ENCODE measurements around the gene FBLN5.
"Not testable (repeated sequence)": the region's sequence is repeated elsewhere in the genome, so short reads cannot be mapped to it uniquely, and the experiment has no call there.

FBLN5 gene

DNA sequence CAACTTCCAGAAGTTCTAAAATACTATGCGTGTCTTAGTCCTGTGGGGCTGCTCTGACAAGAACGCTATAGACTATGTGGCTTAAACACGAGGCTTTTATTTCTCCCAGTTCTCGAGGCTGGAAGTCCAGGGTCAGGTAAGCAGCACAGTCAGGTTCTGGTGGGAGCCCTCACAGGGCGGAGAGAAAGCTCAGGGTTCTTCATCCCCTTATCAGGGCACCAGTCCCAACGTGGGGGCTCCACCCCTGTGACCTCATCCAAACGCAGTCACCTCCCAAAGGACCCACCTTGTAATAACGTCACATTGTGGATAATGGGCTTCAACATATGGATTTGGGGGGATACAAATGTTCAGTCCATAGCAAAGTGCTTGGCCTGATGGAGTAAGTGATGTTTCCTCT is 43.0 kb downstream of the FBLN5 start:
- DNase-seq = no peak

DNA sequence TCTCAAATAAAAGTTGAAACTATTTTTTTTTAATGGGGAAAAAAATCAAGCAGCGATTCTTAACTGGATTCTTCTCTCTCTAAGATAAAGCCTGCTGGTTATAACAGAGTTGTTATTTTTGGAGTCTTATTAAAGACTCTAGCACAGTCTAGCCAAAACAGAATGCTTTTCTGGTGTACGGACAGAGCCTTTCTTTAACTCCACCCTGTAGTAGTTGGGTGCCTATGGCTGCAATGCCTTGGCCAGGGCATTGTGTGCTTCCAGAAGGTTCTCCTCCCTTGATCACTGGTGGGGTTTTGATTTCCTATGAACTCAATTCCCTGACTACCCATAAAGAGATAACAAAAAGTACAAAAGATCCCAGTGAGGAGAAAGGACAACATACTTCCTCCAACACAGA is 44.4 kb downstream of the FBLN5 start:
- DNase-seq = no peak

DNA sequence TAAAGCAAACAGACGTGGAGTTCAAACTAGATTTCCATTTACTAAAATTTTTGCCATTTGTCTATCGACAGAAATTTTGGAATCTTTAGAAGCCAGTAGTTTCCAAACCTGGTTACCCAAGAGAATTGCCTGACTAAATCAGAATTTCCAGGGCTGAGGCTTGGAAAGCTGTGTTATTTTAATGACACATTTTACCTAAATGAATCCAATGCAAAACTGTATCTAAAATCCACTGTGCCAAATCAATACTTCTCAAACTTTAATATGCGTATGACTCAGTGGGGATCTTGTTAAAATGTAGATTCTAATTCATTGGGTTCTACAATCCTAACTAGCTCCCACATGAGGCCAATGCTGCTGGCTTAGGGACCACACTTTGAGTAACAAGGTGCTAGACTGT is 45.2 kb downstream of the FBLN5 start:
- no peak for DNase-seq

DNA sequence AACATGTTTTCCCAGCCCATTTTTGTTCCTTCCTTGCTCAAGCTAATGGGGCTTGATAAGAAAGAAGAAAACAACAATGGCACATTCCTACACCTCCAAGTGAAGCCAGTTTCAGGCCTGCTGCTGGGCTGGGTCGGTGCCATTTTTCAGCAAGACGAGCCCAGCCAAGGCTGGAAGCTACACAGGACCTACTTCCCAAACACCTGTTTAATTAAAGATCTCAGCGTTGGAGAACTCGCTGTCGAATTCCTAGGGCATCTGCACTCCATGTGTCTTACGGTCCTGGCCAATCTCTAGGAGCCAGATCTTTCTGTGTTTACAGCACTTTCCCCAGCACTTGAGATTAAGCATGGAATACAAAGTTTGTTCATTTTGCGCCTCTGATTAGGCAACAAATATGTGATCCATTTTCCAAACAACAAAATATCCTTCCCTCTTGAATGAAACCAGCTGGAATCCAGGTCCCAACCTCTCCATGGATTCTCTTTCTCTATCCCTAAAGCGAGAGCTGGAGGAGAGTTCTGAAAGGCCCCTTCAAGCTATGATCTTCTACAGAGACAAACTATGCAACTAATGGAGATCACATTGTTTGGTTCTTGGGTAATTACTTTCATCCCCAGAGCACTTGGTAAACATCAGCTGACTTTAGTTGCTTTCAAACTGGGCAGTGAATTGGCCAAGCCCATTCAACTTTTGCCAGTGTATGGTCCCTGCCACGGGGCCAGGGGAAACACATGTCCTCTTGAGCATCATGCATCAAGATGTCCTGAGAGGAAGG is 45.9 kb downstream of the FBLN5 start:
- no peak for DNase-seq

DNA sequence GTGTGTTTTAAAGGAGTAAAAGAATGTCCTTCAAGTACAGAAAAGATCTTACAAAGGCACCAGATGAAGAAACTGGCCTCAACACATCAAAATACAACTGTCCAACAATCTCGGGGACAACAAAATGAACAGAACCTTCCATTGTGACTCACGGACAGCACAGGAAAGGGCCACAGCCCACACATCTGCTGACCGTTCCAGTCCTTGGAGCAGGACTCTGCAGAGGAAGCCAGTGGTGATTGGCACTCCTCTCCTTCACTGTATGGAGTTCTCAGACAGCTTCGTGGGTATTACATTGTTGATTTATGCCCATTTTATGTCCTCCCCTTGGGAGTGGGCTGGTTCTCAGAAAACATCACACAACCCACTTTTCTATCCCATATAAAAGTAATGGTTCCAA is 47.7 kb downstream of the FBLN5 start:
- peak; percentile 21 for DNase-seq

DNA sequence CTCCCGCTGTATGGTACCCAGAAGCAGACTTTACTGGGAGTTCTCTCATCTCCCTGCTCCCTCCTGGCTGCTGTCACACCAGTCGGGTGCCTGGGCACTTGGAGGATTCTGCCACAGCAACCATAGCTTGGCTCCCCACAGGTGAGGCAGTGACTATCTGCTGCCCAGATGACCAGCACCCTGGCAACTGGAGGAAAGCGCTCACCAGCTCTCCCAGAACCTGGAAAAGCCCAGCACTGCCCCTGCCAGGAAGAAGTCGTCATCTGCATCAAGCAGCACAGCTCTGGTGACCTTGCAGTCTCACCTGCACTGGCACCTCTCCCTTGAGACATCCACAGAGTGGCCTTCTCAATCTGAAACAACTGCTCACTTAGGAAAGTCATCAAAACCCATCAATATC is 48.3 kb downstream of the FBLN5 start:
- no peak for DNase-seq

DNA sequence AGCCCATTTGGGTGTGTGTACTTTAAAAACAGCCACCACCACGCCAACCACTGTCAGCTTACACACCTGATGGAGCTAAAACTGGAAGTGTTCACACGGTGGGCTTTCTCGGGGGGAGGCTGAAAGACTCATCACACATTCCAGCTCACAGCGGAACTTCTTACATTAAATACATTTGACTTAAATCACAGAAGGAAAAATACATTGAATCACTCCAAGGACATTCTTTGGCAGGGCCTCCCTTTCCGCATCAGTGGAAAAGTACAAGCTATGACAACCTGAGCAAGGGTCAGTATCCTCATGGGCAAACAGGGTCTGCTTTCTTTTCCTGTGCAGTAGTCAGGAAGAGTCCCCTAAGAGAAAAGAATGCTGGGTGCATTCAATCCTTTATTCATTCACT is 49.1 kb downstream of the FBLN5 start:
- DNase-seq = no peak

DNA sequence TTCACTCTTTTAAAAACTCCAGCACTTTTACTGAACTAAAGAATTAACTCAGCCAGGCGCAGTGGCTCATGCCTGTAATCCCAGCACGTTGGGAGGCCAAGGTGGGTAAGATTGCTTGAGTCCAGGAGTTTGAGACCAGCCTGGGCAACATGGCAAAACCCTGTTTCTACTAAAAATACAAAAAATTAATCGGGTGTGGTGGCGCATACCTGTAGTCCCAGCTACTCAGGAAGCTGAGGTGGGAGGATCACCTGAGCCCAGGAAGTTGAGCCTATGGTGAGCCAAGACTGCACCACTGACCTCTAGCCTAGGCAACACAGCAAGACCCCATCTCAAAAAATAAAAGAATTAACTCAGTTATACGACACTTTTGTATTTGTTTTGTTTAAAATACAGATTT is 49.8 kb downstream of the FBLN5 start:
- not testable (repeated sequence) for DNase-seq

DNA sequence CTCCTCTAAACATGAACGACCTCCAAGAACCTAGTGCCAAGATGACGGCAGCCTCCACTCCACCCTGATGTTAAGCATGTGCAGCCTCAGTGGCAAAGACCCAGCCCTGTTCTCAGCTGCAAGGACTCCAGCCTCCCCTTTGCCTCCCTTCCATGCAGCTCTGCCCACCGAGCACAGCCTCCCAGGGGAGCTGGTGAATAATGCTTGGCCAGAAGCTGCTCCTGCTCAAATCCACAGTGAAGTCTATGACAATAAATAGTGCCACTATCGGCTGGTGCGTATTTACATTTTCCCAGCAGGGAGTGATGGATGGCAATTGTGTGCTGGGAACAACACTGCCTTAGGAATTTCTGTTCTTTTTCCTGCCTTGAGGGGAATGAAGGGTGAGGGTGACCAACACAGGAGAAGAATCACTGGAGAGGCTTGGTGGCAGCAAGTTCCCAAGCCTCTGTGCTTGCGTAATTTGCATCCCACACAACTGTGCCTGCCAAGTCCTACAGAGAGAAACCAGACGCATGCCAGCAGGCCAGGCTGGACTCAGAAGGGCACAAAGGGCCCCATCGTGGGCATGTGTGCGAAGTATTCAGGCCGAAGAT is 50.3 kb downstream of the FBLN5 start:
- DNase-seq = peak; percentile 47

DNA sequence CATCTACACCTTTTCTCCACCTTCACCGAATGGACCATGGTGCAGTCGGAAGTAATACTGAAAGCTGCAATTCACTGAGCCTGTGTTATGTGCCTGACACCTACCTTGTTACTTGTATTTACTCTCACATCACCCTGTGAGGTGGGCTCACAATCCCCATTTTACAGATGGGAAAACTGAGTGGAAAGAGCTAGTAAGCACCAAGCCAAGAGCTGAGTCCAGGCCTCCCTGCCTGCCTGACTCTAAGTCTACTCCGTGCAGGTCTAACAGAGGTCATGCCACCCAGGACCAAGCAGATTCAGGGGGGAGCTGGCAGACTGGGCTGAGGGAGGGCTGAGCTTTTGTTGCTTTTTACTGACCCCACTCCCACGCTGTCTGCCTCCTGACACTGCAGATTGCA is 51.1 kb downstream of the FBLN5 start:
- DNase-seq = no peak

DNA sequence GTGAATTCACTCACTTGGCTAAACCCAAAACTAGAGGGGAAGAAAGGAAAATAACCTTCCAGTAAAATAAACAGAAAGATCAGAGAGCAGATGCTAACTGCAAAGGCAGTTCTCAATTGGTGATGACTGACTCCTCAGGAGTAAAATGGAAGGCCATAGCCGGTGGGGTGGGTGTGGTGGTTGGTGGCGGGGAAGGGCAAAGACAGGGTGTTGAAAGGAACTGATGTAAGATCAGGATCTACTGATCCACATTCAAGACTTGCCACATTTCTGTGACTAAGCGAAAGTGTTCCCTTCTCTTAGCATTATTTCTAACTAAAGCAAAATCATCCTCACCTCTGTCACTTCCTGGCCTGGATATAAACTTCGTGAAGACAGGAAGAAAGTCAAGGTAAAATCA is 53.8 kb downstream of the FBLN5 start:
- DNase-seq = peak; percentile 68

DNA sequence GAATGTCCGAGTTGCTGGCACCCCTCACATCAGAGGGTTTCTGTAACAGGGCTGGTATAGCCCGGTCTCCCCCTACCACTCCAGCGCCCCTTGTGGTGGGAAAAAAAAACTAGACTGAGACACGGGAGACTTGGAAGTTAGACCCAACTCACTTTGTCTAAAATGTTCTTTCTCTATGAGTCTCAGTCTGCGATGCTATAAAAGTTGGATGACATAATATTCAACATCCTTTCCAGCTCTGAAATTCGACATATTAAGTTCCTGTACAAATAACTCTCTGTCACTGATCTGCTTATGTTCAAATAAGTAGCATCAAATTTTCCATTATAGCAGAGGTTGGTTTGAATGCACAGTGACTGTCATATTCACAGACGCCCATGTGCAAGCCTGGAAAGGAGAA is 54.5 kb downstream of the FBLN5 start:
- no peak for DNase-seq

DNA sequence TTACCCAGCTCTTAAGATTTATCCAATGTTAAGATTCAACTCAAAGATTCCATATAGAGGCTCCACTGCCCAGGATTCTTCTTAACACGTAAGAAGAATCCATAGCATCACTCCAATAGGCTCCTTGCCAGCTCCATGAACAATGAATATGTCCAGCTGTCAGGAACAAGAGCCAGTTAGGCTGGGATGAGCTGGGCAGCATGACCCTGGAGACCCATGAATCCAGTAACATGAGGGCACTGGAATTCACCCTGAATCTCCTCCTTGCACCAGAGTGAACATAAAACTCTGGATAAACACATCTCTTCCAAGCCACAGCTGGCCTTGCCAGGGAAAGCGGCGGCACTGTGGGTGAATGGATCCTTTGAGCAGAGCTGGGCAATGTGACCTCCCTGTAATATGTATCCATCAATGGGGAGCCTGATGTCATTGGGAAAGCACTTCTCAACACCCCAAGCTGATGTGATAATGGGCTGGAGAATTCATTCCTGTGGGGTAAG is 55.7 kb downstream of the FBLN5 start:
- DNase-seq = no peak

DNA sequence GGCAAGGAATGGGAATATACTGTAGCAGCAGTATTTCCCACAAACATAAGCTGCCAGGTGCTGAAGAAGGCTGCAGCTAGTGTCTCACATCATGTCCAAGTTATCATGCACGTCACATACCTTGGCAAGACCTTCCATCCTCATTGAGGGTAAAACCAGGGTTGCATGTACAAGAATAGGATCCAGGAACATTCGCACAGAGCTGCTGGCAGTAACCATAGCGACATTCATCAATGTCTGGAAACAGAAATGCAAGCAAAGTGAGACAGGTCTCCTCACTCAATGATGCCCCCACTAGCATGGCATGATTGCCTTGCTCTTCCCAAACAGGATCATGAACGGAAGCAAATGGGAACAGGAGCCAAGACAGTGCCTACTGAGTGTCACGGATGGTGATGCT is 56.4 kb downstream of the FBLN5 start:
- no peak for DNase-seq

DNA sequence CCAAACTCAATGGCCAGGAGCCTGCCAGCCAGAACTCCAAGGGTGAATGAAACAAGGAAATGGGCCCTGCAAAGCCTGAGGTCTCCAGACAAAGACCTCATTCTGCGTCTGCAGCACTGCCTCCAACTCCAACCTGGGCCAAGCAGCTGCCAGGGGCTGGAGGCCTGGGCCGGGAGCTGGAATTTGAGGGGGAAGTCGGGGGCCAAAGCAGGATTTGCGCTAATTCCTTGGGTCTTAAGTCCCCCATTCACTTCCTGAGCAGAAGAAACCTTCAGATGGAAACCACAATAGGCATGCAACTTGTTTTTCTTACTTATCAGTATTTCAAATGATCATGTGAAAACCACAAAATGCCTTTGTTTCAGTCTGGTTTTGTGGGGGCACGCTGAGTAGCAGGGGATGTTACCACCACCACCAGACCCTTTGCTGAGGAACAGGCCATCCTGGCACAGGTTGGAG is 57.2 kb downstream of the FBLN5 start:
- DNase-seq = no peak

DNA sequence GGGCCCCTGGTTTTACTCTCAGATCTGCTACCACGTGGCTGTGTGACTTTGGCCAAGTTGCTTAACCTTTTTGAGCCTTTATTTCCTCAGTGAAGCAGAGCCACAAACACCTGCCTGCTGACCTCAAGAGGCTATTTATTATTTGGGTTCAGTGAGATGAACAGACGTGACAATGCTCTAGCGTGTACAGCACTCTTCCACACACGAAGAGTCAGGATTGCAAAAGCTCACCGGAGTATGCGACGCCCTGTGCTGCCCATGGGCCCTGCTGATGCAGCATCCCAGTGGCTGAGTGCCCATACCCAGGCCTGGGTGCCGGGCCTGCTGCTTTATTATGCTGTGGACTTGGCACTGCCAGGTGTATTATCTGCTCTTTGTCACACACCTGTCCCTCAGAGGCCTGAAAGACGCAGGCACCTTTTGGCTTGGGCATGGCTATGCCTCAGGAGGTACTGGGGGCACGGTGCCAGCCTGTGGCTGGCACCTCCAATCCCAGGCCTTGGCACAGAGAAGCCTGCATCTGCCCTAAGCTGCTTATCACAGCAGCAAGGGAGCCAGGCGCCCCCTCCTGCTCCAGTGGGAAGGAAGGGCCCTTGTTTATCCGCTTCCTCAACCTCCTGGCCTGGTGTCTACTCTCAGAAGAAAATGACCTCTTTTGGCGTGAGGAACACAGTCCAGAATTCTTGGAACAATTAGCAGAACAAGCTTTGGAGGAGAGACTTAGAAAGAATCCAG is 57.9 kb downstream of the FBLN5 start:
- DNase-seq = no peak

DNA sequence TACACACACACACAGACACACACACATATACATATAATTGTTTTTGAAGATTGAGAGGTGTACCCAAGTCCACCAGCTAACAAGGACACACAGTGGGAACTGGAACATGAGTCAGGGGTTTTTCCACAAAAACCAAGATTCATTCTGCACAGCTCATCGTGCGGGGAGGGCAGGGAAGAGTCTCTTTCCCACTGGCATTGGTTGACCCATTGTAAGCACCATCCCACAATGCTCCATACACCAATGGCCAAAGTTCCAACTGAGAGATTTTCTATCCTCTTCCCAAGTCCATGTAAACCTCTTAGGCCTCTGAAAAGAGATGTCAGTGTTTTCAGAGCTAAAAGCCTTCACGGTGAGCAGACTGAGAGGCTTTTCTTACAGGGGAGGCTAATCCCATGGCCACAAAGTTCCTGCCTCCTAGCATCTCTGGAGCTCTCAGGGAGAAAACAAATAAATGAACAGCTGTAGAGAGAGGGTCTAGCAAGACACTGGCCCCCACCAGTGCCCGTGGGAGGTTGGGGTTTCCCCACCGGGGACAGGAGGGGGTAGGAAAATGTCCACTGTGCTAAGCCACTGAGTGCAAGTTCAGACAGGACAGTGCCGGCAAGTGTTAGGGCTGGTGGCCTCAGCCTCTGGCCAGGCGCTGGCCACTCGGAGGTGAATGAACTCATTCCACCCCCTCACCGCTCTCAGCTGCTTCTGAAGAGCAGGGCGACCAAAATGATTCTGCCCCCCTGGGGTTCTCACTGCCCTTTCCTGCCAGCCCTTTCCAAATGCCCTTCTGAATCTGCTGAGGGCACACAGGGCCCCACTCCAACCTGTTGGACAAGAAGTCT is 58.6 kb downstream of the FBLN5 start:
- no peak for DNase-seq

DNA sequence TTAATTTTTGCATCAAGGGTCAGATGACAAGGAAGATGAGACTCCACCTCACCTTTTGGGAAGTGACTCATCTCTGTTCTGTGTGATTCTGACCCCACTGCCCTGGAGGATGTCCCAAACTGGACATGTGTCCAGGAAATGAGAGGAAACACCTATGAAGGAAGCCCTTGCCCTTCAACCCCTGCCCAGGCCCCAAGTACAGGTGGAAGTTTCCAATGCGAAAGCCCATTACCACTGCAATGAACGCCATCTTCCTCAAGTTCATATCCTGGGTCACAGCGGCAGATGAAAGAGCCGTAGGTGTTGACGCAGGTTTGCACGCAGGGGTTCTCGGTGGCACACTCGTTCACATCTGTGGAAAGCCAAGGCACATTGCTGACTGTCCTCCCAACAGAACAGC is 60.5 kb downstream of the FBLN5 start:
- no peak for DNase-seq

DNA sequence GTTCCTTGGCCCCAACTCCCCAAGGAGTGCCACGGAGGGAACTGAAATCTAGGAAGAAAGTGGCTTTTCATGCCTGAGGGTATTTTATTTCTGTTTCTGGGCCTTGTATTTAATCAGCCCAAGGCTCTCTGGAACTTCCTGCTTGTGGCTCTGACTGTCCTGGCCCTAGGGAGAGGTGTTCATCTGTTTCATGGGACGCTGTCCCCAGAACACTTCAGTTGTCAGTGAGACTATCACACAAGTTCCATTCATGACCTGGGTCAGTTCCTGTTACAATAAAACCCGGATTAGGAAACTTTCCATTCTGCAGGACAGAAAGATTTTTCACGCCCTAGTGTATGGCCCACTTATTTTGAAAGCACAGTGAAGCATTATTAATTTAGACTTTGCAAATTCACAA is 61.7 kb downstream of the FBLN5 start:
- DNase-seq = no peak

DNA sequence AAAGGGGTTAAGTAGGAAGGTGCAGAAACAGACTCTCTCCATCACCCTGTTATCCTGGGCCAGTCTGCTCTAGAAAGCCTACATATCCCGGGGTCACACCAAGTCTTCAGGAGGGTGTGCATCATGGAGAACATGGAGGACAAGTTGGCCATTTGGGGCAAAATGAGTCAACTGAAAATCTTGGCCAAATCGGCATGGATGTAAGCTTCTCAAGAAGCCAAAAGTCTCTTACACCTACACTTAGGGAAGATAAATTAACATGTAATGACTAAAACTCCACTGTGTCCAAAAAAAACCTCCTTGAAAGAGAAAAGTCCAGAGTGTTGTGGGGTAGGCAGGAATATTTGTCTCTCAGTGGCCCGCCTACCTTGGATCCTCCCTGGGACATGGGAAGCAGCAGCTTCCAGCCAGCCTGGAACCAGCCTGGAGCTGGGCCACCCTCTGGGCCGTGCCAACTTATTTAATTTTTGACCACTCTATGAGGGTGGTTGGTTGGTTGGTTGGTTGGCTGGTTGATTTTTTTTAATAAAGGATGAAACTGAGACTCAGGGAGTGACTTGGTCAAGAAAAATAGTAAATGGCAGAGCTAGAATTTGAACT is 62.3 kb downstream of the FBLN5 start:
- DNase-seq = no peak

DNA sequence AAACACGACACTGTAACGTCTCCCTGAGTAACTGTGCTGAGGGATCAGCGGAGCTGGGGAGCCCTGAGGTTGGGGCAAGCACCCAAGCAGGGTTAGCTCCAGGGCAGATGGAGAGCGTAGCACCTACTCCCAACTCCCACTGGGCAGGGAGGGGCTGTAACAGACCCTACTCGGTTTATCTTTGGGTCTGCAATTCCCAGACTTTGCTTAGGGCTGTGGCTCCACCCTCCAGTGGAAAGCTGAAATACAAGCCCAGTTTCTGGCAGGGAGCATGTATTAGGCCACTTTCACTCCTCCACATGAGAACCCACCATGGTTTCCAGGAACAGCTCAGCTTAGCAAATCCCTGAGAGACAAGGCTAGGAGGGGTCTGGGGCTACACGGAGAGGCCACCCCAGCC is 62.8 kb downstream of the FBLN5 start:
- DNase-seq = no peak

DNA sequence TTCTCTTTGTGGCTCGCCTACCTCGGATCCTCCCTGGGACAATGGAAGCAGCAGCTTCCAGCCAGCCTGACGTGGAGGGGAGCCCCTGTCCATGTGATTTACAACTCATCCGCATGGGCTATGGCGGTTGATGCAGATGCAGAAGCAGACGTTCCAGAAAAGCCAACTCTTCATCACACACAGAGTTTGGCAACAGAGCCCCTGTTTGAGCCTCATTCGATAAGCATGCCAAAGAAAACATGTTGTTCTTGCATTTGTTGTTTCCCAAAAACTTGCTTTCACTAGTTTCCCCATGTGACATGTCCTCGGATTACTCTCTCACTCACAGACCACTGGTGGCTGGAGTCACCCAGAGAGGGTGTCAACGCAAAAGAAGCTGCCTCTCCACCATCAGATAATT is 63.7 kb downstream of the FBLN5 start:
- DNase-seq = no peak

DNA sequence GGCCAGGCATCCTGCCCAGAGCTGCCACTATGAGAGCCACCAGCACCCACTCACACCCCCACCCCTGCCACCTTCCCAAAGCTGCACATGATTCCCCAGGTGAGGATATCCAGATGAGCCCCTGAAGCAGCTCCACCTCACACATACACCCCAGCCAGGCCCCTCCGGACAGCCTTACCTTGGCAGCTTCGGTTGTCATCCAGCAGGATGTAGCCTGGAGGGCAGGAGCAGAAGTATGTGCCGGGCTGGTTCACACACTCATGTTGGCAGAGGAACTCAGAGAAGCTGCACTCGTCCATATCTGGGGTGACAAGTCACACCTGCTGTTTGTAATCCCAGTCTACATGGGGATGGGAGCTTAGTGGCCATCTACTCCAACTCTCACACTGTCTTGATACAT is 64.7 kb downstream of the FBLN5 start:
- DNase-seq = no peak
